CD4-positive, alpha-beta T cell (primary cell): ENCODE measurements around the gene CNGA1. TPM values are rescaled to one million over a fixed set of nuclear protein-coding genes. Genes with fewer than 3 reads are reported as not detected.

ENCODE experiments used
- ATAC-seq: fragments of 200-7000 bp; cut with Tn5 transposase; one replicate; pipeline ENCODE4 v1.10.0; 2022; ENCODE audit warnings: mild to moderate bottlenecking; ENCODE audit not compliant: poor library complexity
- CTCF ChIA-PET: fragments of 350-600 bp; sonication (Branson Sonifier 250); formaldehyde crosslinking; loops from one replicate; lab custom pipeline; 2021; ENCODE audit warnings: antibody characterized with exemption, inconsistent platforms; lab: Charles Lee
- POLR2A ChIA-PET: fragments of 350-600 bp; sonication (Branson Sonifier 250); formaldehyde crosslinking; loops from one replicate; lab custom pipeline; 2021; ENCODE audit warnings: antibody characterized with exemption, inconsistent platforms; lab: Charles Lee
- DNase-seq, 14 experiments: peaks; one replicate each; pipeline ENCODE4 v3.0.0-alpha.2; 2013 to 2020; ENCODE audit warnings: mixed read lengths in 2 of 14
- H3K27ac ChIP-seq, 2 donors: one replicate each; pipeline versions ENCODE4 v1.5.1 to v1.7.0; 2013; ENCODE audit warnings: low read length in 2 of 2, low read depth in 1 of 2, mild to moderate bottlenecking in 1 of 2
- H3K27me3 ChIP-seq, 2 experiments: 1 replicate in 1 of 2; 2 replicates in 1 of 2; pipeline versions ENCODE4 v1.6.1 to v1.7.0; 2013; ENCODE audit warnings: low read length in 2 of 2, control low read depth in 1 of 2, mild to moderate bottlenecking in 1 of 2, moderate library complexity in 1 of 2; ENCODE audit not compliant: insufficient read depth in 2 of 2, control insufficient read depth in 1 of 2
- H3K36me3 ChIP-seq: one replicate; pipeline ENCODE4 v1.6.1; 2013; ENCODE audit warnings: low read length, control low read depth; ENCODE audit not compliant: insufficient read depth
- H3K4me1 ChIP-seq: one replicate; pipeline ENCODE4 v1.6.1; 2013; ENCODE audit warnings: low read length, control low read depth; ENCODE audit not compliant: insufficient read depth
- H3K4me3 ChIP-seq: one replicate; pipeline ENCODE4 v1.5.1; 2013; ENCODE audit warnings: mild to moderate bottlenecking, low read length, moderate library complexity
- H3K9me3 ChIP-seq, 2 experiments: 1 replicate in 1 of 2; 2 replicates in 1 of 2; pipeline versions ENCODE4 v1.6.1 to v1.7.0; 2013; ENCODE audit warnings: low read length in 2 of 2, mild to moderate bottlenecking in 2 of 2, control low read depth in 1 of 2, moderate library complexity in 1 of 2; ENCODE audit not compliant: control insufficient read depth in 1 of 2, insufficient read depth in 1 of 2
- H3K27ac Mint-ChIP-seq: one replicate; pipeline ENCODE4 v1.8.0; 2020; ENCODE audit warnings: mixed read lengths
- H3K27me3 Mint-ChIP-seq: one replicate; pipeline ENCODE4 v1.8.0; 2021; ENCODE audit warnings: mixed read lengths
- H3K36me3 Mint-ChIP-seq: one replicate; pipeline ENCODE4 v1.8.0; 2021; ENCODE audit warnings: low read depth, mixed read lengths
- H3K4me1 Mint-ChIP-seq: one replicate; pipeline ENCODE4 v1.8.0; 2021; ENCODE audit warnings: low read depth, mixed read lengths
- H3K4me3 Mint-ChIP-seq: one replicate; pipeline ENCODE4 v1.8.0; 2020; ENCODE audit warnings: mild to moderate bottlenecking, mixed read lengths
- H3K9me3 Mint-ChIP-seq: one replicate; pipeline ENCODE4 v1.8.0; 2020; ENCODE audit warnings: mixed read lengths
- intact Hi-C, 2 experiments: fragments of 100-400 bp; cut with DNase I in 1 of 2; cut with micrococcal nuclease in 1 of 2; formaldehyde crosslinking; loops; one replicate each; pipeline versions ENCODE4 v1.15.1 to v1.9.0; 2023 to 2025; cut with DNase I, micrococcal nuclease
- total RNA-seq, 174 experiments: library from RNA in 2 of 174; stranded (reverse) in 2 of 174; gene quantifications; one replicate each; pipeline ENCODE4 v1.2.3 and lab custom pipeline; 2021 to 2026
- TF ChIP-seq, protein P1 (sequence below): fragments of 200-600 bp; IDR thresholded peaks from one replicate; pipeline ENCODE4 v1.8.0; 2022; ENCODE audit warnings: antibody characterized with exemption, mild to moderate bottlenecking

CNGA1 gene
- total RNA-seq, 2 experiments from 2014 or later: not detected

DNA sequence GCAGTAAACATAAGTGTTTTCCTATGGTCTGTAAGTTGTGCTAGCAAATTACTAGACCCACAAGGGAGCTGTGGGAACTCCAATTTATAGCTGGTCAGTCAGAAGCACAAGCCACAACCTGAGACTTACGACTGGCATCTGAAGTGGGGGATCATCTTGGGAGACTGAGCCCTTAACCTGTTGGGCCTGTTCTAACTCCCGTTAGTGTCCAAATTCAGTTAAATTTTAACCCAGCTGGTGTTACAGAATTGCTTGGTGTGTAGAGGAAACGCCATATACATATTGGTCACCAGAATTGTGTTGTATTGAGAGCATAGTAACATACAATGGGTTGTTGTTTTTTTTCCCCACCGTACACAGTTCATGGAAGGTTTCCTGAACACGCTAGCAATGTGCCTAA is 77.0 kb downstream of the CNGA1 start:
- no peaks in the 10 kb centered on the region for H3K36me3 ChIP-seq
- ChIA-PET POLR2A (no interaction called here), CTCF (interaction anchor here (0.6 to 0.9 kb wide), 2 partner anchors 14 to 533 kb away, joined by 3 to 4 read pairs; no protein-coding TSS in a partner anchor)
- Mint-ChIP-seq H3K4me3 (no peak overlapping the region), H3K36me3 (no peaks in the 10 kb centered on the region), H3K27ac (no peak overlapping the region), H3K9me3 (no peaks in the 10 kb centered on the region), H3K27me3 (no peaks in the 10 kb centered on the region), H3K4me1 (no peaks in the 10 kb centered on the region)
- H3K4me3 ChIP-seq: no peak overlapping the region
- DNase-seq (no peak), ATAC-seq (no peak)
- intact Hi-C loops: loop anchor here in 1 of 2 experiments (10.0 kb wide), 1 partner anchor 1095 kb away; no protein-coding TSS in a partner anchor
- H3K9me3 ChIP-seq: no peaks in the 10 kb centered on the region
- TF ChIP-seq, protein P1, sequence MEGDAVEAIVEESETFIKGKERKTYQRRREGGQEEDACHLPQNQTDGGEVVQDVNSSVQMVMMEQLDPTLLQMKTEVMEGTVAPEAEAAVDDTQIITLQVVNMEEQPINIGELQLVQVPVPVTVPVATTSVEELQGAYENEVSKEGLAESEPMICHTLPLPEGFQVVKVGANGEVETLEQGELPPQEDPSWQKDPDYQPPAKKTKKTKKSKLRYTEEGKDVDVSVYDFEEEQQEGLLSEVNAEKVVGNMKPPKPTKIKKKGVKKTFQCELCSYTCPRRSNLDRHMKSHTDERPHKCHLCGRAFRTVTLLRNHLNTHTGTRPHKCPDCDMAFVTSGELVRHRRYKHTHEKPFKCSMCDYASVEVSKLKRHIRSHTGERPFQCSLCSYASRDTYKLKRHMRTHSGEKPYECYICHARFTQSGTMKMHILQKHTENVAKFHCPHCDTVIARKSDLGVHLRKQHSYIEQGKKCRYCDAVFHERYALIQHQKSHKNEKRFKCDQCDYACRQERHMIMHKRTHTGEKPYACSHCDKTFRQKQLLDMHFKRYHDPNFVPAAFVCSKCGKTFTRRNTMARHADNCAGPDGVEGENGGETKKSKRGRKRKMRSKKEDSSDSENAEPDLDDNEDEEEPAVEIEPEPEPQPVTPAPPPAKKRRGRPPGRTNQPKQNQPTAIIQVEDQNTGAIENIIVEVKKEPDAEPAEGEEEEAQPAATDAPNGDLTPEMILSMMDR: no peak
- H3K27me3 ChIP-seq: no peaks in the 10 kb centered on the region
- H3K27ac ChIP-seq: no peak overlapping the region
- H3K4me1 ChIP-seq: no peaks in the 10 kb centered on the region

GRCh38 chr4:47936336-47936735 is 80.1 kb downstream of the CNGA1 start:
- Histone ChIP-seq H3K9me3 (no peaks in the 10 kb centered on the region), H3K27me3 (no peaks in the 10 kb centered on the region), H3K4me3 (no peak overlapping the region), H3K4me1 (no peaks in the 10 kb centered on the region), H3K27ac (no peak overlapping the region), H3K36me3 (no peaks in the 10 kb centered on the region)
- intact Hi-C loops: loop anchor here in 1 of 2 experiments (10.0 kb wide), 1 partner anchor 1092 kb away; no protein-coding TSS in a partner anchor
- Mint-ChIP-seq H3K9me3 (no peaks in the 10 kb centered on the region), H3K4me1 (no peaks in the 10 kb centered on the region), H3K27ac (no peak overlapping the region), H3K4me3 (no peak overlapping the region), H3K36me3 (no peaks in the 10 kb centered on the region), H3K27me3 (no peaks in the 10 kb centered on the region)
- CTCF ChIA-PET: no interaction called here
- DNase-seq (no peak), ATAC-seq (no peak)
- POLR2A ChIA-PET: no interaction called here
- TF ChIP-seq, protein P1: no peak

GRCh38 chr4:47933840-47934239 is 82.6 kb downstream of the CNGA1 start:
- Mint-ChIP-seq H3K9me3 (no peaks in the 10 kb centered on the region), H3K27me3 (no peaks in the 10 kb centered on the region), H3K4me3 (no peak overlapping the region), H3K4me1 (peaks cover 5% of the 10 kb centered on the region), H3K27ac (no peak overlapping the region), H3K36me3 (no peaks in the 10 kb centered on the region)
- DNase-seq (peak in 3 of 14 experiments; percentile 55 to 72 (median 68)), ATAC-seq (peak; percentile 80)
- Histone ChIP-seq H3K36me3 (no peaks in the 10 kb centered on the region), H3K27ac (no peak overlapping the region), H3K4me3 (no peak overlapping the region), H3K4me1 (no peaks in the 10 kb centered on the region), H3K27me3 (no peaks in the 10 kb centered on the region), H3K9me3 (no peaks in the 10 kb centered on the region)
- intact Hi-C loops: loop anchor here (1.0 to 10.0 kb wide), 5 partner anchors 248 to 1089 kb away; no protein-coding TSS in a partner anchor
- ChIA-PET POLR2A (no interaction called here), CTCF (interaction anchor here (0.8 to 1.6 kb wide), 10 partner anchors 10 to 265 kb away, joined by 3 to 7 read pairs (median 3); no protein-coding TSS in a partner anchor)
- TF ChIP-seq, protein P1: peak; percentile 85
